H54 (cell line): ENCODE results near the gene PRKAR2B.

ENCODE experiments used
- DNase-seq: peaks from one replicate; pipeline ENCODE4 v3.0.0; 2011; ENCODE audit warnings: low spot score, mixed read lengths; ENCODE audit not compliant: insufficient read length
- FAIRE-seq: peaks from 3 replicates; lab custom pipeline; 2011; peaks lifted over from hg19 to GRCh38; lab: Jason Lieb, UNC
- POLR2A ChIP-seq: IDR thresholded peaks from 2 replicates; pipeline ENCODE4 v1.6.1; 2011; ENCODE audit warnings: low read depth, mild to moderate bottlenecking, low read length

PRKAR2B gene

DNA sequence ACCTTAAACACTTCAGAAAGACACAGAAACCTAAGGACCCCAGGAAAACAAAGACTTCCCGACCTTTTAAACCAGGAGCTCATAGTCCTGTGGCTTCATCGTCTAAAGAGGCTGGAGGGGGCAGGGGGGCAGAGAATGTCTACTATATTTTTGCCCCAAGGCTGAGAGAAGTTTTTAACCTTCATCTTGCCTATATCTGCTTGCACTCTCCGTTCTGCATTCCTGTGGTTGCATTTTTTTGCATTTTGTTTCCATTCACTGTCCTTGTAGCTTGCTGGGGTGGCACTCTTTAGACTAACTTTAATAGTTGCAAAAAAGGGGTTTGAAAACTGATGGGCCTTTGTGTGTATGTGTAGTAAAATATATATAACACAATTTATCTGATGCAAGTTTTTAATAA lies 23.7 kb downstream of the PRKAR2B start:
- no peak for FAIRE-seq
- DNase-seq = no peak
- no peak for TF ChIP-seq POLR2A

DNA sequence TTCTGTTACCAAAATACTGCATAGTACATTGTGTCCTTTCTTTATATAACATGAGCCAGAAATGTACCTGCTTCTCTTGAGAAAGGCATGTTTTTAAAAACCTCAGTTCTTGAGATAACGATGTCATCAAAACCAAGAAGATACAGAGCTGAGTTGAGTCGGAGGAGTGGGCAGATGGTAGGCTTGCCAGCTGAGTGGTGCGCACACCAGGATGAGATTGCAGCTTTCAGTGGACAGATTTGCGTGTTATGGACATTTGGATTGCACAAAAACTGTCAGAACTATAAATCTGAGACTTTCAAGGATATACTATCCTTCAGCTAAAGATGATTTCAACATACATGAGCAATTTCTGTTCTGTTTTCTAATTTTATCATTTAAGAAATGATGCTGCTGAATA lies 25.0 kb downstream of the PRKAR2B start:
- DNase-seq = no peak
- FAIRE-seq = no peak
- no peak for TF ChIP-seq POLR2A

DNA sequence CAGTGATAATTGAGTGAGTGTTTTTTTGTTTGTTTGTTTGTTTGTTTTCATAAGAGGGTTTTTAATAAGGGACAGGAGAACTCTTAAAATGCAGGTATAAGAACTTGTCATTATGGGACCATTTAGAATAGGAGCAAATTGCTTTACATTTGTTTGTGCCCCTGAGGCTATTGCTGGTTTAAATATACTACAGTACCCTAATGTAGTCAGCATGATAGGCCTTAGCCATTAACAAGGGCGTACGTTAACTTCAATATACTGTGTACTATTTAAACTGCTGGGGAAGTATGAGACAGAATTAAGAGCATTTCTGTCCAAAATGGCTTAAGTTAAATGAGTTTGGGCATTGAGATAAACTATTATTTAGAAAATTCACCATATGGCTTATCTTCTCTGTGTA lies 26.2 kb downstream of the PRKAR2B start:
- DNase-seq (no peak), FAIRE-seq (no peak)
- no peak for TF ChIP-seq POLR2A

DNA sequence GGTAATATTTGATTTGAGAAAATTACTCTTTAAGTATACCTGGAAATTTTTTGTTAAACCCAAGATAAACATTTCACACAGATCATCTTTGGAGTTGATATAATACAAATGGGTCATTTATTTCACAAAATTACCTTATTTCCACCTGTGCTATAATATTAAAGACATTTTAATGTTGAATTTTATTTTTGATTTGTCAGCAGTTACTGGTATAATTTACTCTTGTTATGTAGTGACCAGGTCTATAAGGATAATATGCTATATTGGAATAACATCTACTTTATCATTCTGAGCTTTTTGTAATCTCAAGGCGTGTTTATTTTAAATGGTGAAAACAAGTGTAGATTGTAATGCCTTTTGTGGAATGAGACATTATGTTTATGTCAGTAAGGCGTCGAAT lies 26.6 kb downstream of the PRKAR2B start:
- DNase-seq (no peak), FAIRE-seq (no peak)
- TF ChIP-seq POLR2A = no peak

DNA sequence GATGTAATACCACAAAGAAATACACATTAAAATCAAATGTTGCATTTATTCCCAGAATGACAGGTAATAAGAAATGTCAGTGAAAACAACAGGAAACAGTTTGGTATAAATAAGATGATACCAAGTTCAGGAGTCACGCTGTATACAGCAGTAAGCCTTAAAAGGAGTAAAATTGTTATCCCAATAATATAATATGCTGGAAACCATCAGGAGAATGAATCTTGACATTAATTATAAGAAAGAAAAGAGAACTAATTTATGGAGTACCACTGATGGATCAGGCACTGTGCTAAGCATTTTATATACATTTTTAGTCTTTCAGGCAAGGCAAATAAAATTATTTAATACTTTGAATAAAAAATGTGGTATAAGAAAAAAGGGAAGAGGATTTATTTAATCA lies 27.6 kb downstream of the PRKAR2B start:
- FAIRE-seq = no peak
- no peak for TF ChIP-seq POLR2A
- no peak for DNase-seq

DNA sequence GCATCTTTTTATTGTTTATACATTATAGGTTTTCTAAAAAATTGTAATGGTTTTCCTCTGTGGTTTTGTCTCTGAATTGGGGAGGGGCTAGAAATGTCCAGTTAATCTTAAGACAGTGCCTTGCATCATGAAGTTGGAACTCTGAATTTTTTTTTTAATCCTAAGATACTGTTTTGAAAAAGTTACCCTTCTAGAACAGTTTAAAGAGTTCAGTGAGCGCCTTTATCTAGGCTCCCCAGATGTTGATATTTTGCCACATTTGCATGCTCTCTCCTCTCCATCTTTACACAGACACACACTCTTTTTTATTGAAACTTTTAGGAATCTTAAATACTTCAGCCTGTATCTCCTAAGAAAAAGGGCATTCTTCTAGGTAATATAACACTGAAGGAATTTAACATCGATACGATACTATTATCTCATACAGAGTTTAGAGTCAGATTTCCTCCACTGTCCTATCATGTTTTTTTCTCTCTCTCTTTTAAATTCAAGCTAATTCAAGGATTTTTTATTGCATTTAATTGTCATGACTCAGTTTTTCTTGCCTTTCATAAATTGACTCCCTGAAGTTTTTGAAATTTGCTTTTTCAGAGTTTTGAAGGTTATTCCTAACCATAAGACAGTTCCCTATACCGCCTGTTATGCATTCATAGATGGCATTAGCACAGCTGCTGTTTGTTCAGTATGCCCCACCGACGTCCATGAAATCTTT lies 31.5 kb downstream of the PRKAR2B start:
- DNase-seq = no peak
- no peak for TF ChIP-seq POLR2A
- FAIRE-seq = no peak

DNA sequence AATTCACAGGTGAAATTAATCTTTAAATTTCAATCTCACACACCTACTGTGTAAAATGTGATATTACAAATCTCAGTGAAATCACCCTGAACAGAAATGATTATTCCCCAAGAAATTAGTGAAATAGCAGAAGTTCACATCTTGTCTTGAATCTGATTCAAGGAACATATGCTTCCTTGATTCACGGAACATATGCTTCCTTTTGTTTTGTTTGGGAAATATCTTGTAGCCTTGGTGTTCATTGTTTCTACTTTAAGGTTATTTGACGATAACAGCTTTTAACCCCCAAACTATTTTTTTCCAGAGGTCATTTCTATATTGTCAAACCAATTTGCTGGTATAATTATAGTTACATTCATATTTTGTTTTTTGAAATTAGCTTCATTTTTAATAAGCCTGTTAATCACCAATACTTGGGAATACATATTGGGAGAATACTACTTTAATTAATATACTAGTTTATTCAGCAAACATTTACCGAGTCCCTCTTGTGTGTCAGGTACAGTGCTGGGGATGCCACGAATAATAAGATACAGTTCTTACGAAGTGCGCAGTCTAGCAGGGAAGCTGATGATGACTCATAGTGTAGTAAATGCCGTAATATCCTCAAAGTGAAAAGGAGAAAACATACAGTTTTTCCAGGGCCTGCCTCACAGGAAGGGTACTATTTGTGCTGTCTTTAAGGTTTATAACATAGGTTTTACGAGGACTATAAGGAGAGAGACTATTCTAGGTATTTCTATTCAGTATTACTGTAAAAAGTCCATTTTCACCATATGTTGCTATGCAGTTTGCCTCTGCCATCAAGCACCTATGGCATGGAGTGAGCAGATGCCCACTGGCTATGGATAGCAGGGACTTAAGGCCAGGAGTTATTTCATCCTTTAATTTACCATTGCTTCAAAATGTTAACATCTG lies 32.5 kb downstream of the PRKAR2B start:
- no peak for TF ChIP-seq POLR2A
- DNase-seq (no peak), FAIRE-seq (no peak)

DNA sequence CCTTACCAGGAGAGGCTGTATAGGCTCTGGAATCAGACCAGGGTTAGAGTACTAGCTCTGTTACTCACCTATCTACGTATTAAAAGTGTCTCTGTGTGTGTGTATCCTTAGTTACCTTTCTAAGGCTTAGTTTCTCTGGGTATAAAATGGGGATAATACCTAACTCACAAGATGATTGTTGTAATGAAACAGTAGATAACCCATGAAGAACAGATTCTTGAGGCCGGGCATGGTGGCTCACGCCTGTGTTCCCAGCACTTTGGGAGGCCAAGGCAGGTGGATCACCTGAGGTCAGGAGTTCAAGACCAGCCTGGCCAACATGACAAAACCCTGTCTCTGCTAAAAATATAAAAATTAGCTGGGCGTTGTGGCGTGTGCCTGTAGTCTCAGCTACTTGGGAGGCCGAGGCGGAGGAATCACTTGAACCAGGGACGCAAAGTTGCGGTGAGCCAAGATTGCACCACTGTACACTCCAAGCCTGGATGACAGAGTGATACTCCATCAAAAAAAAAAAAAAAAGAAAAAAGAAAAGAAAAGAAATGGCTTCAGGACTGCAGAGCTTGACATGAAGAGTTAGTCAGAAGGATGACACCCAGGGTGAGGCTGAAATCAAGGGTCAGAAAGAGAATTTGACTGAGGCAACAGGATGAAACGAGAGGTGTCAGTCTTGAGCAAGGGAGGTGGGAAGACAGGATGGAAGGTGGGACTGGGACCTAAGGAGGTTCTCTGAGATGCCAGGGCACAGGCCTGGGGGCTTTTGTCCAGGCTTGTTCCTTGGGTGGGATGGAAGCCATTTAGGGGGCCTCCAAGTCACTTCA lies 33.4 kb downstream of the PRKAR2B start:
- no peak for DNase-seq

DNA sequence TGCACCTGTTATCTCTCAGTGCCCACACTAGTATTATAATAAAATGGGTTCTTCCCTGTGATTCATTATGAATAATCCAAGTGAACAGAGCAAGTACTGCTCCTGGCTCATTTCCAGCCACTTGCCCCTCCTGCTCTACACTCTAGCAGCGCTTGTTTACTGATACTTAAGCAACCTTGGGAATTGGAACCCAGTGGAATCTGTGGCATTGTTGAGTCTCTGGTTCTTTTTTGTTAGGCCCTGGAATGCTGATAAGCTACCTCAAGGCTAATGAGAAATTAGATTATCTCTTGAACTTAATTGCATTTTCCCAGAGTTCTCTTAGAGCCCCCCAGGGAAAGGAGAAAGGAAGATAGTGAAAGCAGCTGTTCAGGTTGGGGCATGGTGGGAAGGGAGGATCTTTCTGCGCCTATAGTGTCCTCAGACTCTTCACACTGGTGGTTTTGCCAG lies 34.0 kb downstream of the PRKAR2B start:
- no peak for DNase-seq
- FAIRE-seq = no peak
- TF ChIP-seq POLR2A = no peak

More for the DNA sequence above, 33.4 kb downstream of the PRKAR2B start:
- no peak for FAIRE-seq
- TF ChIP-seq POLR2A = no peak

DNA sequence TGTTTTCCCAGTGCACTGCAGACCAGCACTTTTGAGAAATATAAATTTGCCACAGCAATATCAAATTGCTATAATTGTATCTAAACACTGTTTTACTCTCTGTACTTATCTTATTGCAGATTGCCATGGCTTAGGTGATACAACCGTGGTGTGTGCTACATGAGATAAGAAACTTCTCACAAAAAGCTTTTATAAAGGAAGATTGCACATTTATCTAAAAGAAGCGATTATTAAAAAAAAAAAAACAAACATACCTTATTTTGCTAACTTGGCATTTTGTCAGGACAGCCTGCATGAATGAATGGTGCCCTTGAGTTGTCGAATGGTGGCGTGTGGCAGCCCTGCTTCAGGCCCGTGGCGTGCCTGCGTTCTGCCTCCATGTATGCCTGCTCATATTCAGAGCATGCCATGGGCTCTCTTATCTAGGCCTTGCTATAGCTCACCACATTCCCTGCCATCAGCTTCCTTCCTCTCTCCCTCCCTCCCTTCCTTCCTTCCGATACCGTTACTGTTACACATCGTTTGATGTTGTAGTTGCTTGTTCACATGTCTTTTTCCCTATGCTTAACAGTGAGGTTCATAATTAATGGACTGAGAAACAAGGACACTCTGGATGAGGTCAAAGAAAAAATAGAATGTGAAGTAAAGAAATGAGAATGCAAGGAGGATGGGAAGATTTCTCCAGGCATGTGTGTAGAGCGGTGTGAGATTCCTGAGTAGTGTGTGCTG lies 34.9 kb downstream of the PRKAR2B start:
- FAIRE-seq (no peak), DNase-seq (no peak)
- no peak for TF ChIP-seq POLR2A

DNA sequence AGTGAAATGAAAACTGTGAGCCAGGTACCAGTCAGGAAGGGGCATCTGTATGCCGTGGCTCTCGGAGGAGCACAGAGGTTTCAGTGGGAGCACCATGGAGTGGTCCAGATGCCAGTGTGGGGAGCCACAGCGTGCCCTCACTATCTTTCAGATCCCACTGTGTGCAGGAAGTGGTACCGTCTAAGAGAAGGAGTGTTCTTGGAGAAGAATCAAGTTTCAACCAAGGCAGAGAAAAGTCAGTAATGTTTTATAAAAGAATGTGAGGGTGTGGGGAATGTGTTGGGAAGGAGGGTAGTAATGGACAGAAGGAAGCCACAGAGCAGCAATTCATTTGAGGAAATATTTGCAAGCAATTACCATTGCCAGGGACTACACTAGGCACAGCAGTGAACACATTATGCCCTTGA lies 35.6 kb downstream of the PRKAR2B start:
- no peak for FAIRE-seq
- no peak for DNase-seq
- TF ChIP-seq POLR2A = no peak

DNA sequence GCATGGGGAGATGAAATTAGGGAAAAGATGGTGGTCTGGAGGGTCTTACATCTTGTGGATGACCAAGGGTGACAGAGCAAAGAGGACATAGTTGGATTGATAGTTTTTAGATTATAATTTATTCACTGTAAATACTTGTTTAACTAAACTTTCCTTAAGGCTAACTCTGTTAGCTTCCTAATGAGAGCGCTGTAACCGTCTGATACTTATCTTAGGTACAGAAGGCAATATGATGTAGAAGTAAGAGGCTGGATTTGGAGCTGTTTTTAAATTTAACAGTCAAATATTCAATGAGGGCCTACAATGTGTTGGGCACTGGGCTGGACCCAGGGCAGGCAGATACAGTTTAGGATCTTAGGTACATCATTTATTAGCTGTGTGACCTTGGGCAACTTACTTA lies 36.0 kb downstream of the PRKAR2B start:
- FAIRE-seq (no peak), DNase-seq (no peak)
- TF ChIP-seq POLR2A = no peak

DNA sequence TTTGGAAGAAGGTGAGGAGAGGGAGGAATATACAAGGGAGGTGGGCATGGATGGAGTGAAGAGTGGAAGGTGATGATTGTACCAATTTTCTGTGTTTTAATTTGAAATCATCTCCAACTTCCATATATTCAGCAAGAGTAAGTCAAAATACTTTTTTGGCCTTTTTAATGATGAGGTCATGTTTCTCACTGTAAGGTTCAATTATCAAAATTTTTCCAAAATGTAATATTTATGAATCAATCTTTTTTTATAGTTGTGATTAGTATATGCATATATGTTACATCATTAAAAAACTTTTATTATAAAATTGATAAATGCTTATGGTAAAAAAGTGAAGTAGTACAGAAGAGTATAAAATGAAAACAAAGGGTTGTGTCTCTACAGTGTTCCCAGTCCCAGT lies 40.7 kb downstream of the PRKAR2B start:
- FAIRE-seq = no peak
- DNase-seq = no peak
- no peak for TF ChIP-seq POLR2A

DNA sequence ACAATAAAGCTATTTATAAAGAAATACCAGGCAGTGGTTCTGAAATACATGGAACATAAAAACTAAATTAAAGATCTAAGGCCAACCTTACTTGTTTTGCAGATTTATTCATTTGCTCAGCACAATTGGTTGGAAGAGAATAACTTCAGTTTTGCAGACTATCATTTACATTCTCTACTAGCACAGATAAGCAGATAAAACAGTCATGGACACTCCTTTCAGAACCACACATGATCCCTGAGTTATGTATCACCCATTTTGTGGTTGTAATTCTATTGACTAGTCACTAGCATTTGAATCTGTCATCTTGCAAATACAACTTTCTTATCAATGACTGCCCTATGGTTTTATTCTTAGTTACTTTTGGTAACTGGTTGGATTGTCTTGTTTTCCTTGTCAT lies 45.1 kb downstream of the PRKAR2B start:
- DNase-seq = no peak
- no peak for TF ChIP-seq POLR2A
- no peak for FAIRE-seq
